Heart left ventricle (tissue), 13 donors: Measurements from ENCODE around the gene KCNQ4.

ENCODE experiments used
- CTCF ChIP-seq, 12 donors: fragments of 200-600 bp; sonication (generic) in 4 of 12; IDR thresholded peaks; one replicate each; pipeline versions ENCODE4 v1.5.0 to v1.8.0; 2018 to 2022; ENCODE audit warnings: antibody characterized with exemption in 12 of 12, mild to moderate bottlenecking in 5 of 12
- POLR2A ChIP-seq, 2 donors: fragments of 450-650 bp; IDR thresholded peaks; one replicate each; pipeline ENCODE4 v1.6.1; 2017; ENCODE audit warnings: antibody characterized with exemption in 2 of 2, mild to moderate bottlenecking in 2 of 2, moderate library complexity in 2 of 2
- donor health status: ischemic (EF 13 %, LVEDD 7.1; RV severe dilation, severe dysfunction).
- donor health status: DM: no; HTN: yes; CAD: no.
- donor health status: DM: no; HTN: no; CAD: no.
- donor health status: ischemic (EF 25% LVEDD 6.9; RV normal size, moderate dysfunction).
- donor health status: ischemic (EF 25% LVEDD 5.7; RV mildly dilated, moderate dysfunction).
- donor health status: ischemic (EF 35%, LVEDD 5.7; RV mildly dilated, moderate dysfunction).
- donor health status: nonischemic (EF 11% LVEDD 7.7; RV severe dilation, severe dysfunction).
- donor health status: DM: yes; HTN: yes; CAD: no.
- donor health status: PGD.
- donor health status: ischemic (EF 29% LVEDD 5.4; RV normal size, mild dysfunction).
- donor health status: nonischemic (EF 23%, LVEDD 6.1; RV moderate dilation, normal function).

GRCh38 chr1:40886318-40887011 lies 102.9 kb downstream of the KCNQ4 start:
- no peak for TF ChIP-seq CTCF (IDR thresholded peaks at IDR 0.05)
- TF ChIP-seq POLR2A (IDR thresholded peaks at IDR 0.05) = no peak
